ENCODE results near the gene ATP13A2. TPM values are rescaled to one million over a fixed set of nuclear protein-coding genes. Genes with fewer than 3 reads are reported as not detected.

ATP13A2 gene
- total and polyA plus RNA-seq, 8 donors, result 11.1 to 249 (median 24.8) TPM

- DNase-seq, result no peak
- peaks cover 11 to 52% (median 31%) of the 10 kb centered on the region in 4 donors for H3K36me3 ChIP-seq
- H3K27me3 ChIP-seq, result no peaks in the 10 kb centered on the region
- WGBS, 5 donors, result 87 to 98% (median 96%) methylated on average over 6 to 12 of the region's 12 CpGs
- no peak overlapping the region for H3K27ac ChIP-seq
- H3K9me3 ChIP-seq, result no peaks in the 10 kb centered on the region
- peaks cover 0 to 23% (median 17%) of the 10 kb centered on the region in 4 donors for H3K4me1 ChIP-seq
- no peak overlapping the region for H3K4me3 ChIP-seq
- TF ChIP-seq POLR2AphosphoS5 (IDR thresholded peaks at IDR 0.05), result no peak
- TF ChIP-seq CTCF (IDR thresholded peaks at IDR 0.05), result no peak
- no peak for TF ChIP-seq EP300 (IDR thresholded peaks at IDR 0.05)
- no peak for TF ChIP-seq POLR2A (IDR thresholded peaks at IDR 0.05)
- intact Hi-C loops (cut with DNase I; ENCODE audit: low total_unique reads), result loop anchor here (10.0 kb wide), 1 partner anchor 276 kb away; no protein-coding TSS in a partner anchor
Observed at GRCh38 chr1:16958475-16958874, 53.3 kb downstream of the ATP13A2 start.

- no peak for DNase-seq
- Histone ChIP-seq H3K27me3 (no peaks in the 10 kb centered on the region), H3K36me3 (peaks cover 11 to 52% (median 31%) of the 10 kb centered on the region in 4 donors), H3K9me3 (no peaks in the 10 kb centered on the region), H3K4me1 (peaks cover 0 to 23% (median 17%) of the 10 kb centered on the region in 4 donors), H3K27ac (no peak overlapping the region), H3K4me3 (no peak overlapping the region)
- WGBS, 5 donors, result 86 to 95% (median 89%) methylated on average over 8 of the region's 8 CpGs
- intact Hi-C loops (cut with DNase I; ENCODE audit: low total_unique reads), result loop anchor here (10.0 kb wide), 1 partner anchor 277 kb away; no protein-coding TSS in a partner anchor
- TF ChIP-seq POLR2AphosphoS5 (IDR thresholded peaks at IDR 0.05) (no peak), EP300 (IDR thresholded peaks at IDR 0.05) (no peak), POLR2A (IDR thresholded peaks at IDR 0.05) (no peak), CTCF (IDR thresholded peaks at IDR 0.05) (no peak)
Observed at GRCh38 chr1:16957731-16958130, 54.0 kb downstream of the ATP13A2 start.

GRCh38 chr1:16956775-16957174, 55.0 kb downstream of the ATP13A2 start:
- H3K27ac ChIP-seq, result no peak overlapping the region
- intact Hi-C loops (cut with DNase I; ENCODE audit: low total_unique reads), result loop anchor here (10.0 kb wide), 1 partner anchor 278 kb away; no protein-coding TSS in a partner anchor
- H3K36me3 ChIP-seq, result peaks cover 11 to 52% (median 31%) of the 10 kb centered on the region in 4 donors
- peaks cover 0 to 24% (median 18%) of the 10 kb centered on the region in 4 donors for H3K4me1 ChIP-seq
- no peak for DNase-seq
- no peaks in the 10 kb centered on the region for H3K9me3 ChIP-seq
- H3K4me3 ChIP-seq, result no peak overlapping the region
- H3K27me3 ChIP-seq, result no peaks in the 10 kb centered on the region
- 91 to 94% (median 92%) methylated on average over 8 of the region's 8 CpGs for WGBS, 5 donors
- TF ChIP-seq POLR2AphosphoS5 (IDR thresholded peaks at IDR 0.05) (no peak), POLR2A (IDR thresholded peaks at IDR 0.05) (no peak), EP300 (IDR thresholded peaks at IDR 0.05) (no peak), CTCF (IDR thresholded peaks at IDR 0.05) (no peak)

GRCh38 chr1:16955186-16955585, 56.5 kb downstream of the ATP13A2 start:
- DNase-seq, result no peak
- 94 to 97% (median 96%) methylated on average over 24 to 25 of the region's 25 CpGs for WGBS, 5 donors
- Histone ChIP-seq H3K27ac (no peak overlapping the region), H3K9me3 (no peaks in the 10 kb centered on the region), H3K36me3 (peaks cover 11 to 52% (median 31%) of the 10 kb centered on the region in 4 donors), H3K4me1 (peaks cover 0 to 14% (median 6%) of the 10 kb centered on the region in 4 donors), H3K4me3 (no peak overlapping the region), H3K27me3 (no peaks in the 10 kb centered on the region)
- intact Hi-C loops (cut with DNase I; ENCODE audit: low total_unique reads), result loop anchor here (10.0 kb wide), 1 partner anchor 280 kb away; no protein-coding TSS in a partner anchor
- no peak for TF ChIP-seq POLR2A (IDR thresholded peaks at IDR 0.05)
- no peak for TF ChIP-seq EP300 (IDR thresholded peaks at IDR 0.05)
- TF ChIP-seq CTCF (IDR thresholded peaks at IDR 0.05), result no peak
- no peak for TF ChIP-seq POLR2AphosphoS5 (IDR thresholded peaks at IDR 0.05)

Measured in stomach (tissue), 9 donors.